Thoracic aorta (tissue), 2 donors: ENCODE measurements around the gene LIPM. TPM values are rescaled to one million over a fixed set of nuclear protein-coding genes. Genes with fewer than 3 reads are reported as not detected.

ENCODE experiments used
- ATAC-seq: fragments of 150-250 bp; one replicate; pipeline ENCODE4 v1.8.0; 2017; ENCODE audit warnings: low read depth; ENCODE audit not compliant: insufficient number of reproducible peaks, low FRiP score
- DNase-seq: peaks from one replicate; pipeline ENCODE4 v3.0.0-alpha.2; 2020; ENCODE audit warnings: low spot score
- H3K27ac ChIP-seq, 2 donors: fragments of 200-600 bp; sonication (generic); 1 replicate in 1 of 2; 2 replicates in 1 of 2; pipeline ENCODE4 v1.5.1; 2016; ENCODE audit warnings: mild to moderate bottlenecking in 2 of 2, moderate library complexity in 2 of 2
- H3K27me3 ChIP-seq: fragments of 200-600 bp; sonication (generic); replicated peaks from 2 replicates; pipeline ENCODE4 v1.6.0; 2016; ENCODE audit warnings: mild to moderate bottlenecking; ENCODE audit not compliant: insufficient read depth
- H3K36me3 ChIP-seq: fragments of 200-600 bp; sonication (generic); one replicate; pipeline ENCODE4 v1.5.1; 2016
- H3K4me1 ChIP-seq, 2 donors: fragments of 200-600 bp; sonication (generic); 1 replicate in 1 of 2; 2 replicates in 1 of 2; pipeline versions ENCODE4 v1.5.1 to v1.6.0; 2016; ENCODE audit warnings: low read depth in 2 of 2, mild to moderate bottlenecking in 1 of 2; ENCODE audit not compliant: control insufficient read depth in 1 of 2
- H3K4me3 ChIP-seq: fragments of 200-600 bp; sonication (generic); 2 replicates; pipeline ENCODE4 v1.5.1; 2016; ENCODE audit warnings: mild to moderate bottlenecking
- H3K9me3 ChIP-seq: fragments of 200-600 bp; sonication (generic); 2 replicates; pipeline ENCODE4 v1.5.1; 2016
- total RNA-seq, 2 donors: library from RNA; depleted of rRNA; stranded (reverse); fragments of >200 nt; gene quantifications; one replicate each; pipeline versions ENCODE4 v1.1.0 to v1.2.3, GENCODE V29; 2016
- TF ChIP-seq, protein P1 (sequence below): fragments of 200-600 bp; sonication (generic); IDR thresholded peaks from one replicate; pipeline ENCODE4 v1.5.1; 2019; ENCODE audit warnings: antibody characterized with exemption

LIPM gene
- total RNA-seq, 2 donors from 2014 or later: not detected

DNA sequence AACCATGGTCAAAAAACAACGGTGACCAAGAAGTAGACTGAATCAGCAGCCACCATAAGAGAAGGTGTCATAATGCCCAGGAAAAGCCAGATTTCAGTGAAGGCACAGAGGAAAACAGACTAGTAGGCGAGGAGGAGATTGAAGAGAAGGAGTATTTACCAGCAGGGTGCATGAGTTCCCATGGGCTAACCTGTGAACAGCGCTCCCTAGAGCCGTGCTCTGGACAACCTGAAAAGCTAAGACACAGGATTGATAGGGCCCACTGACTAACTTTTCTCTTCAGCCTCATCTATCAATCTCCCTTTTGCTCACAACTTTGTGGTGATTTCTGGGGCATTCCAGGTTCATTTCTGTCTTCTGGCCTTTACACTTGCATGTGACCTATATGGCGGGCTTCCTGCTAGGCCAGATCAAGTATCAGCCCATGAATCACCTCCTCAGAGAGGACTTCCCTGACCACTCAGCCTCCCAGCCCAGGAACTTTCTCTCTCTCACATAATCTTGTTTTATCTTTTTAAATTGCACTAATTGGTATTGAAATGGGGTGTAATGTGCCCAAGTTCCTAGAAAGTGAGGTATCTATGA lies 36.3 kb downstream of the LIPM start:
- TF ChIP-seq, protein P1, sequence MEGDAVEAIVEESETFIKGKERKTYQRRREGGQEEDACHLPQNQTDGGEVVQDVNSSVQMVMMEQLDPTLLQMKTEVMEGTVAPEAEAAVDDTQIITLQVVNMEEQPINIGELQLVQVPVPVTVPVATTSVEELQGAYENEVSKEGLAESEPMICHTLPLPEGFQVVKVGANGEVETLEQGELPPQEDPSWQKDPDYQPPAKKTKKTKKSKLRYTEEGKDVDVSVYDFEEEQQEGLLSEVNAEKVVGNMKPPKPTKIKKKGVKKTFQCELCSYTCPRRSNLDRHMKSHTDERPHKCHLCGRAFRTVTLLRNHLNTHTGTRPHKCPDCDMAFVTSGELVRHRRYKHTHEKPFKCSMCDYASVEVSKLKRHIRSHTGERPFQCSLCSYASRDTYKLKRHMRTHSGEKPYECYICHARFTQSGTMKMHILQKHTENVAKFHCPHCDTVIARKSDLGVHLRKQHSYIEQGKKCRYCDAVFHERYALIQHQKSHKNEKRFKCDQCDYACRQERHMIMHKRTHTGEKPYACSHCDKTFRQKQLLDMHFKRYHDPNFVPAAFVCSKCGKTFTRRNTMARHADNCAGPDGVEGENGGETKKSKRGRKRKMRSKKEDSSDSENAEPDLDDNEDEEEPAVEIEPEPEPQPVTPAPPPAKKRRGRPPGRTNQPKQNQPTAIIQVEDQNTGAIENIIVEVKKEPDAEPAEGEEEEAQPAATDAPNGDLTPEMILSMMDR: no peak
- Histone ChIP-seq H3K9me3 (no peaks in the 10 kb centered on the region), H3K27me3 (no peaks in the 10 kb centered on the region), H3K4me1 (no peaks in the 10 kb centered on the region), H3K4me3 (no peak overlapping the region), H3K27ac (no peak overlapping the region), H3K36me3 (no peaks in the 10 kb centered on the region)
- ATAC-seq (no peak), DNase-seq (no peak)

DNA sequence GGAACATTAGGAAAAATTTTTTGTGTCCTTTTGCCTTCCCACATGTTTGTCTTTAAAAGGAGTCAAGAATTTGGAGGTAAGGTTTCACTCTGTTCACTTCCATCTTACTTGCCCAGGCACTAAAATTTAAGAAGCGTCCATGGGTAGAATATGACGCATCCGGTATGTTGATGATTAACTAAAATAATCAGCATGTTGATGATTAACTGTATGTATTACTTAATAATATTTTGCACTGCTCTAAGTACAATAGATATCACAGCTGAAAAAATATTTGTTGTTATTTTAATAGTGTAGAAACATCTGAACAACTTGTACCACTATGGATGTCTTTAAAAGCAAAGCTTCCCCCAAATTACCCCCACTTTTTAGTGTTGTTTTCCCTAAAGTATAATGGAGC lies 37.6 kb downstream of the LIPM start:
- no peaks in the 10 kb centered on the region for H3K9me3 ChIP-seq
- no peak overlapping the region for H3K4me3 ChIP-seq
- TF ChIP-seq, protein P1: no peak
- H3K27me3 ChIP-seq: no peaks in the 10 kb centered on the region
- no peak overlapping the region for H3K27ac ChIP-seq
- ATAC-seq (no peak), DNase-seq (no peak)
- H3K4me1 ChIP-seq: no peaks in the 10 kb centered on the region
- H3K36me3 ChIP-seq: no peaks in the 10 kb centered on the region

DNA sequence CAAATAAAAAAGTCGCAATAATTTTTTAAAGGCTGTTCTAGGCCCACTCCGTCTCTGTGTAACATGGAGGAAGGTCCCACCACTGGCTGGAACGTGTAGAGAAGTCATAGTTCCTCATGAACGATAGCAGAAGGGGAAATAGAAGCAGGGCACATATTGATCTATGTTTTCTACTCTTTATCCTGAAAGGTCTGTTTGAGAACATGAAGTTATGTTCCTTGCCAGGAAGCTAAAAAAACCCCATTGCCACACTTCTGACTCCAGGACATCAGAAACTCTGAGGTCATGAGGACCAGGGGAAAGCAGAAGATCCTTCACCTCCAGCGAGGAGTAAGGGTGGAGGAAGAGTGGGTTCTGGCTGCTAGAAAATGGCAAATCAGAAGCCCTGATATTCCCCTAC lies 38.4 kb downstream of the LIPM start:
- ATAC-seq (no peak), DNase-seq (no peak)
- Histone ChIP-seq H3K27me3 (no peaks in the 10 kb centered on the region), H3K36me3 (no peaks in the 10 kb centered on the region), H3K27ac (no peak overlapping the region), H3K4me1 (no peaks in the 10 kb centered on the region), H3K4me3 (no peak overlapping the region), H3K9me3 (no peaks in the 10 kb centered on the region)
- TF ChIP-seq, protein P1: no peak

DNA sequence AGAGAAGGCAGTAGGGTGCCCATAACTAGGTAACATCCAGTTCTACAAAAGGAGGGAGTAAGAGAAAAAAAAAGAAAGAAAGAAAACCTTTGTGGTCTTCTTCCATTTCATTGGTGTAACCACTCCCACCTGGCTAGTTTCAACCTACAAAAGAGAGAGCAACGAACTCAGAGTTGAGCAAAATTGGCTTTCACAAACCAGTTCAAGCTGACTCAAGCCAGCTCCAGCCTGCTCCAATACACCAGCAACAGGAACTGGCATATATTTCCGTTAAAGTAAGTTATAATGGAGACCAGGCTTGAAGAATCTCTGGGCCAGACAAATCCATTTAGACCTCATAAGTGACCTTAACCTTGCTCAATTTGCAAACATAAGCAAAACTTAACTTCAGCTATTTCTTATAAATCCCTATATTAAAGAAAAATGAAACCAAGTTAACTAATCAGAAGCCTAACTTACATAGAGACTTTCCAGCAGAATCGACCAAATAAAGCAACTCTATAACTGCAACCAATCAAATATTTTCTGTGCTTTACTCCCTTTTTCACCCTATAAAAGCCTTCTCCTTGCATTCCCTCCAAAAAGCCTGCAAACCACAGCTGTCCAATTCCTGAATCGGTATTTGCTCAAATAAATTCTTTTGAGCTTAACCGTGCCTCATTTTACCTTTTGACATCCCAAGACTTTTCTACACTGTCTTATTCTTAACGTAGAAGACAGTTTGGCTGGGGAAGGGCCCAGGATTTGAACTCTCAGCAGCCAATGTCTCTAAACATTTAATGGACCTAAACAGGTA lies 39.0 kb downstream of the LIPM start:
- no peaks in the 10 kb centered on the region for H3K36me3 ChIP-seq
- ATAC-seq: no peak
- no peaks in the 10 kb centered on the region for H3K9me3 ChIP-seq
- H3K27ac ChIP-seq: no peak overlapping the region
- no peaks in the 10 kb centered on the region for H3K4me1 ChIP-seq
- H3K27me3 ChIP-seq: no peaks in the 10 kb centered on the region
- H3K4me3 ChIP-seq: no peak overlapping the region
- TF ChIP-seq, protein P1: no peak
- DNase-seq: no peak

DNA sequence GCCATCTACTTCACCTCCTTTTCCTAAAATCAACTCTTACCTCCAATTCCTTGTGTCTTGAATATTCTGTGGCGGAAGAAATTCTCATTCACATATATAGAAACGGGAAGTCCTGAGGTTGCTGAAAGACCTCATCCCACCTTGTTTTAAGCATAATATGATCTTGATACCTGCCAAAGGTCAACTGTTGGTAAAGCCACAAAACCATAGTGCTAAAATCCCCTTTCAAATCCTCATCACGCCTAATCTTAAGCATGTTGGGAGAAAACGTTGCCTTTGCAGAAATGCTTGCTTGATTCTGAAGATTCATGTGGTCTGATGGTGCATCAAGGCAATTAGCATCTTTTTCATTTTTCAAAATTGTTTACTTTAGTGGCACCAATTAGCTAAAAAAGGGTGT lies 40.6 kb downstream of the LIPM start:
- ATAC-seq (no peak), DNase-seq (no peak)
- Histone ChIP-seq H3K4me3 (no peak overlapping the region), H3K36me3 (no peaks in the 10 kb centered on the region), H3K27ac (no peak overlapping the region), H3K27me3 (no peaks in the 10 kb centered on the region), H3K4me1 (no peaks in the 10 kb centered on the region), H3K9me3 (no peaks in the 10 kb centered on the region)
- TF ChIP-seq, protein P1: no peak
